Thyroid gland (tissue), 4 donors: Measurements from ENCODE around the gene CPXM1. TPM values are rescaled to one million over a fixed set of nuclear protein-coding genes. Genes with fewer than 3 reads are reported as not detected.

Experiments used
- DNase-seq, 2 donors: peaks; one replicate each; pipeline ENCODE4 v3.0.0-alpha.2; 2019
- H3K27ac ChIP-seq, 3 donors: fragments of 200-600 bp; sonication (generic); 1 replicate in 2 of 3; 2 replicates in 1 of 3; pipeline ENCODE4 v1.5.1; 2016 to 2019; ENCODE audit warnings: mild to moderate bottlenecking in 1 of 3, moderate library complexity in 1 of 3
- H3K27me3 ChIP-seq: fragments of 200-600 bp; sonication (generic); one replicate; pipeline ENCODE4 v1.5.1; 2019
- H3K36me3 ChIP-seq, 2 donors: fragments of 200-600 bp; sonication (generic); one replicate each; pipeline ENCODE4 v1.5.1; 2016 to 2019
- H3K4me1 ChIP-seq, 2 donors: fragments of 200-600 bp; sonication (generic); one replicate each; pipeline ENCODE4 v1.5.1; 2017 to 2019
- H3K4me3 ChIP-seq, 3 donors: fragments of 200-600 bp; sonication (generic); replicated peaks in 1 of 3; 1 replicate in 2 of 3; 2 replicates in 1 of 3; pipeline ENCODE4 v1.5.1; 2016; ENCODE audit warnings: mild to moderate bottlenecking in 1 of 3
- H3K9me3 ChIP-seq: fragments of 200-600 bp; sonication (generic); one replicate; pipeline ENCODE4 v1.5.1; 2017
- CTCF ChIP-seq, 6 experiments: fragments of 200-600 bp in 3 of 6; fragments of 450-650 bp in 3 of 6; sonication (generic) in 3 of 6; IDR thresholded peaks; one replicate each; pipeline ENCODE4 v1.5.1; 2016 to 2019; ENCODE audit warnings: antibody characterized with exemption in 6 of 6, mild to moderate bottlenecking in 2 of 6, inconsistent platforms in 1 of 6, moderate library complexity in 1 of 6
- POLR2A ChIP-seq, 2 donors: fragments of 450-650 bp; IDR thresholded peaks; one replicate each; pipeline ENCODE4 v1.6.1; 2017; ENCODE audit warnings: antibody characterized with exemption in 2 of 2, mild to moderate bottlenecking in 2 of 2, moderate library complexity in 1 of 2
- WGBS, 2 donors: methylation state at CpG; one replicate each; pipeline ENCODE4 v1.1.5; 2017; 5-methylcytosine and 5-hydroxymethylcytosine counted together
- intact Hi-C: fragments of 100-400 bp; cut with DNase I; formaldehyde crosslinking; loops from one replicate; pipeline ENCODE4 v1.15.1; 2023
- total RNA-seq, 4 donors: library from RNA; depleted of rRNA; stranded (reverse); fragments of >200 nt; gene quantifications; one replicate each; pipeline ENCODE4 v1.2.3, GENCODE V29; 2016

Gene CPXM1
- total RNA-seq, 4 donors from 2014 or later = 1.3 to 38.5 (median 16.5) TPM

GRCh38 chr20:2759603-2760296 lies 40.7 kb downstream of the CPXM1 start:
- intact Hi-C loops = loop anchor here (10.0 kb wide), 1 partner anchor 85 kb away; the partner anchor contains the start of genes PCED1A and VPS16
- H3K36me3 ChIP-seq = no peaks in the 10 kb centered on the region
- no peaks in the 10 kb centered on the region for H3K27me3 ChIP-seq
- no peak overlapping the region for H3K27ac ChIP-seq
- H3K4me1 ChIP-seq = peaks cover 7 to 22% of the 10 kb centered on the region in 2 donors
- DNase-seq = no peak
- H3K4me3 ChIP-seq = no peak overlapping the region
- 58 to 69% methylated on average over 11 to 19 of the region's 19 CpGs for WGBS, 2 donors
- no peaks in the 10 kb centered on the region for H3K9me3 ChIP-seq
- TF ChIP-seq POLR2A (IDR thresholded peaks at IDR 0.05) (no peak), CTCF (IDR thresholded peaks at IDR 0.05) (no peak)

DNA sequence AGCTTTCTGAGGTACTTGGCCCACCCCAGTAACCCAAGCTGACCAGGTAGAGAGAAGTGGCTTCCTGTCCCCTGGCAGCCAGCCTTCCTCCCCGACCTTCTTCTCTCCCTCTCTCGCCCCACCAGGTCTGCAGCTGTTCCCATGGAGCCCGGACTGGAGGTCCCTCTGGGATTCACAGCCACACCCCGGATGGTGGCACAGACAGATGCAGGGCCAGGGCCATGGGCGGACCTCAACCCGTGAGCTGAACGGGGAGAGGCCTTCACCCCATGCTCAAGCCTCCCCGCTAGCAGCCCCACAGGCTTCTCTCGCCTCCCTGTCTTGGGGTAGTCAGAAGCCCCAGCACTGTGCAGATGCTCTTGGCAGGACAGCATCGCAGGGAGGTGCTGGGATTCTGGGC lies 41.3 kb downstream of the CPXM1 start:
- TF ChIP-seq POLR2A (IDR thresholded peaks at IDR 0.05) (no peak), CTCF (IDR thresholded peaks at IDR 0.05) (no peak)

GRCh38 chr20:2757969-2758368 lies 42.5 kb downstream of the CPXM1 start:
- no peaks in the 10 kb centered on the region for H3K9me3 ChIP-seq
- no peak overlapping the region for H3K4me3 ChIP-seq
- H3K4me1 ChIP-seq = peaks cover 22 to 28% of the 10 kb centered on the region in 2 donors
- intact Hi-C loops = loop anchor here (10.0 kb wide), 1 partner anchor 87 kb away; the partner anchor contains the start of genes PCED1A and VPS16
- 60 to 64% methylated on average over 5 of the region's 5 CpGs for WGBS, 2 donors
- H3K27me3 ChIP-seq = no peaks in the 10 kb centered on the region
- TF ChIP-seq CTCF (IDR thresholded peaks at IDR 0.05) = no peak
- no peak for TF ChIP-seq POLR2A (IDR thresholded peaks at IDR 0.05)
- H3K36me3 ChIP-seq = no peaks in the 10 kb centered on the region
- no peak overlapping the region for H3K27ac ChIP-seq
- DNase-seq = no peak

More for the DNA sequence above, 41.3 kb downstream of the CPXM1 start:
- no peak for DNase-seq
- Histone ChIP-seq H3K9me3 (no peaks in the 10 kb centered on the region), H3K27ac (no peak overlapping the region), H3K36me3 (no peaks in the 10 kb centered on the region), H3K27me3 (no peaks in the 10 kb centered on the region), H3K4me1 (peaks cover 13 to 25% of the 10 kb centered on the region in 2 donors), H3K4me3 (no peak overlapping the region)
- WGBS, 2 donors = 86 to 92% methylated on average over 8 to 10 of the region's 10 CpGs
- intact Hi-C loops = loop anchor here (10.0 kb wide), 1 partner anchor 86 kb away; the partner anchor contains the start of genes PCED1A and VPS16

DNA sequence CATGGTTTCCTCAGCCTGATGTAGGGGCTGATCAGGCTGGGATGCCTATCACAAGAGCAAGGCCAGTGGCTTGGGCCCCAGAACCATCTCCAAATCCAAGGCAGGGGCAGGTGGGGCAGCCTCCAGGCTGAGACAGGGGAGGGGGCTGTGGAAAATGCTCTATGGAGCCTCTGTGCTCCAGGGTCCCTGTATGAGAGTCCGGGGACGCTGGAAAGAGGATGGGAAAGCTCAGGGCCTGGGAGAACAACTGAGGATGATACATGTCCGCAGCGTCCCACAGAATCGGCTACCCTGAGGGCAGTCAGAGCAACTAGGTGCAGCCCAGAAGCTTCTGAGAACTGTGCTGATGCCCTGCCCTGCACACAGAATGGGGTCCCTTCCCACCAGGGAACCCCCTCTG lies 43.4 kb downstream of the CPXM1 start:
- Histone ChIP-seq H3K27ac (no peak overlapping the region), H3K4me1 (peaks cover 27 to 34% of the 10 kb centered on the region in 2 donors), H3K4me3 (no peak overlapping the region), H3K36me3 (no peaks in the 10 kb centered on the region), H3K9me3 (no peaks in the 10 kb centered on the region), H3K27me3 (no peaks in the 10 kb centered on the region)
- WGBS, 2 donors = 89 to 90% methylated on average over 3 to 5 of the region's 5 CpGs
- intact Hi-C loops = loop anchor here (10.0 kb wide), 1 partner anchor 88 kb away; the partner anchor contains the start of genes PCED1A and VPS16
- no peak for DNase-seq
- TF ChIP-seq CTCF (IDR thresholded peaks at IDR 0.05) = no peak
- no peak for TF ChIP-seq POLR2A (IDR thresholded peaks at IDR 0.05)

DNA sequence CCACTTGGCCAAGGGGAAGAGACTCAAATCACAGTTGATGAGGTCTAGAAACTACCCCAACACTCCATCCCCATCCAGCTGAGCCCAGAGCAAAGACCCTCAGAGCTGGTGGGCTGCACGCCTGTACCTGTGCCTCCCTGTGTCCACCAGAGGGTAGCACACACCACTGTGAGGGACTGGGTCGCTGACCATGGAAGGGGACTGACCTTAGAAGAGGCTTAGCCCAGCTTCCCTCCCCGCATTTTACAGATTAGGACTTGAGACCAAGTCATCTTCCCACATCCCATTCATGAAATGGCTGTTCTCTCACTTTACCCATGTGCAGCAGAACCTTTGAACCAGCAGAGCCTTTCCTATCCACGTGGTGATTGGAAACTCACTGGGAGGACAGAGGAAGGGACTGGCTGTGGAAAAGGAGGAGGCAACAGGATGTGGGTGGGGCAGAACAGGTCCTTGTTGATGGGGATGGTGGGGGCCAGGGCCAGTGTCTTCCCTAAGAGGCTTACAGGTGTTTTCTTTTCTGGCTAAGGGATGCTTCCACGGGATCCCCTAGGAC lies 44.3 kb downstream of the CPXM1 start:
- intact Hi-C loops = loop anchor here (10.0 kb wide), 1 partner anchor 89 kb away; the partner anchor contains the start of genes PCED1A and VPS16
- no peaks in the 10 kb centered on the region for H3K27me3 ChIP-seq
- DNase-seq = peak; percentile 49 to 56
- H3K9me3 ChIP-seq = no peaks in the 10 kb centered on the region
- TF ChIP-seq POLR2A (IDR thresholded peaks at IDR 0.05) (no peak), CTCF (IDR thresholded peaks at IDR 0.05) (peak in 5 of 6 experiments; percentile 34 to 73 (median 65))
- H3K4me3 ChIP-seq = no peak overlapping the region
- no peaks in the 10 kb centered on the region for H3K36me3 ChIP-seq
- H3K27ac ChIP-seq = no peak overlapping the region
- peaks cover 31 to 40% of the 10 kb centered on the region in 2 donors for H3K4me1 ChIP-seq
- WGBS, 2 donors = 56 to 58% methylated on average over 4 to 5 of the region's 5 CpGs
